CD4-positive, alpha-beta memory T cell (primary cell): ENCODE results near the gene POR. TPM values are rescaled to one million over a fixed set of nuclear protein-coding genes. Genes with fewer than 3 reads are reported as not detected.
"Not testable (repeated sequence)": the region's sequence is repeated elsewhere in the genome, so short reads cannot be mapped to it uniquely, and the experiment has no call there.

ENCODE experiments used
- CTCF ChIA-PET: fragments of 350-600 bp; sonication (Branson Sonifier 250); formaldehyde crosslinking; loops from one replicate; lab custom pipeline; 2021; ENCODE audit warnings: inconsistent platforms; ENCODE audit not compliant: partially characterized antibody; lab: Charles Lee
- POLR2A ChIA-PET: fragments of 350-600 bp; sonication (Branson Sonifier 250); formaldehyde crosslinking; loops from one replicate; lab custom pipeline; 2021; ENCODE audit not compliant: partially characterized antibody; lab: Charles Lee
- DNase-seq, 5 donors: peaks; one replicate each; pipeline versions ENCODE4 v3.0.0 to v3.0.0-alpha.2; 2020 to 2022; ENCODE audit warnings: mixed read lengths in 1 of 5
- H3K27ac ChIP-seq: one replicate; pipeline ENCODE4 v1.7.0; 2013; ENCODE audit warnings: low read depth, low read length
- H3K27me3 ChIP-seq: 2 replicates; pipeline ENCODE4 v1.7.0; 2013; ENCODE audit warnings: mild to moderate bottlenecking, low read length, moderate library complexity; ENCODE audit not compliant: insufficient read depth
- H3K36me3 ChIP-seq: 2 replicates; pipeline ENCODE4 v1.7.0; 2013; ENCODE audit warnings: mild to moderate bottlenecking, low read length, moderate library complexity; ENCODE audit not compliant: insufficient read depth
- H3K4me1 ChIP-seq: 2 replicates; pipeline ENCODE4 v1.7.0; 2013; ENCODE audit warnings: mild to moderate bottlenecking, low read length, moderate library complexity; ENCODE audit not compliant: insufficient read depth
- H3K4me3 ChIP-seq, 2 donors: one replicate each; pipeline ENCODE4 v1.7.0; 2013; ENCODE audit warnings: low read length in 2 of 2, mild to moderate bottlenecking in 1 of 2
- H3K9me3 ChIP-seq, 2 donors: one replicate each; pipeline ENCODE4 v1.7.0; 2013; ENCODE audit warnings: low read length in 2 of 2, control low read depth in 1 of 2; ENCODE audit not compliant: control insufficient read depth in 1 of 2
- H3K27ac Mint-ChIP-seq, 7 donors: one replicate each; pipeline ENCODE4 v1.8.0; 2020 to 2021; ENCODE audit warnings: mixed read lengths in 7 of 7, mild to moderate bottlenecking in 6 of 7, inconsistent platforms in 3 of 7, moderate library complexity in 3 of 7
- H3K27me3 Mint-ChIP-seq, 2 donors: one replicate each; pipeline ENCODE4 v1.8.0; 2020 to 2021; ENCODE audit warnings: mixed read lengths in 2 of 2
- H3K36me3 Mint-ChIP-seq, 2 donors: one replicate each; pipeline ENCODE4 v1.8.0; 2020 to 2021; ENCODE audit warnings: mixed read lengths in 2 of 2, inconsistent platforms in 1 of 2, mild to moderate bottlenecking in 1 of 2
- H3K4me1 Mint-ChIP-seq, 4 donors: one replicate each; pipeline ENCODE4 v1.8.0; 2020 to 2021; ENCODE audit warnings: mixed read lengths in 4 of 4, mild to moderate bottlenecking in 1 of 4
- H3K4me3 Mint-ChIP-seq, 8 donors: one replicate each; pipeline ENCODE4 v1.8.0; 2020 to 2021; ENCODE audit warnings: mixed read lengths in 8 of 8, mild to moderate bottlenecking in 7 of 8, moderate library complexity in 6 of 8, inconsistent platforms in 3 of 8
- H3K9me3 Mint-ChIP-seq, 8 donors: one replicate each; pipeline ENCODE4 v1.8.0; 2020 to 2021; ENCODE audit warnings: mixed read lengths in 8 of 8, mild to moderate bottlenecking in 5 of 8, inconsistent platforms in 3 of 8, moderate library complexity in 1 of 8
- intact Hi-C: fragments of 100-400 bp; cut with micrococcal nuclease; formaldehyde crosslinking; loops from one replicate; pipeline ENCODE4 v1.15.1; 2023
- polyA plus RNA-seq, 2 donors: library from polyadenylated mRNA; unstranded; fragments of 300-500 nt; fragmentation: Illumina TruSeq; gene quantifications; one replicate each; pipeline ENCODE4 v1.2.3, GENCODE V29; 2021
- total RNA-seq, 2 experiments: library from RNA; stranded (reverse); gene quantifications; one replicate each; pipeline ENCODE4 v1.2.3, GENCODE V29; 2021

Gene POR
- total and polyA plus RNA-seq, 4 experiments from 2014 or later, result 45.6 to 71.1 (median 54.0) TPM

GRCh38 chr7:76016191-76016947, 101.4 kb downstream of the POR start:
- no peak for DNase-seq
- H3K36me3 ChIP-seq, result peaks cover 1% of the 10 kb centered on the region
- Mint-ChIP-seq H3K4me3 (no peak overlapping the region), H3K4me1 (peaks cover 6 to 12% (median 8%) of the 10 kb centered on the region in 4 donors), H3K36me3 (peaks cover 20 to 43% of the 10 kb centered on the region in 2 donors), H3K9me3 (no peaks in the 10 kb centered on the region), H3K27me3 (no peaks in the 10 kb centered on the region), H3K27ac (no peak overlapping the region)
- H3K27me3 ChIP-seq, result no peaks in the 10 kb centered on the region
- no peak overlapping the region for H3K27ac ChIP-seq
- CTCF ChIA-PET, result interaction anchor here (1.0 kb wide), 1 partner anchor 150 kb away, joined by 3 read pairs; no protein-coding TSS in a partner anchor
- no peaks in the 10 kb centered on the region for H3K9me3 ChIP-seq
- H3K4me3 ChIP-seq, result no peak overlapping the region
- intact Hi-C loops, result no loop called here
- POLR2A ChIA-PET, result no interaction called here
- H3K4me1 ChIP-seq, result peaks cover 12% of the 10 kb centered on the region

GRCh38 chr7:76018520-76018919, 103.6 kb downstream of the POR start:
- H3K36me3 ChIP-seq, H3K9me3 Mint-ChIP-seq, H3K27me3 Mint-ChIP-seq, H3K27ac Mint-ChIP-seq, H3K4me3 Mint-ChIP-seq, POLR2A ChIA-PET, H3K27me3 ChIP-seq, intact Hi-C loops, H3K9me3 ChIP-seq, H3K27ac ChIP-seq, DNase-seq, H3K4me3 ChIP-seq: not testable (repeated sequence)
- H3K36me3 Mint-ChIP-seq, result peaks cover 28 to 34% of the 10 kb centered on the region in 2 donors
- CTCF ChIA-PET, result interaction anchor here (4.0 kb wide), 1 partner anchor 153 kb away, joined by 81 read pairs; no protein-coding TSS in a partner anchor
- peaks cover 12% of the 10 kb centered on the region for H3K4me1 ChIP-seq
- peaks cover 7 to 14% (median 10%) of the 10 kb centered on the region in 4 donors for H3K4me1 Mint-ChIP-seq

- CTCF ChIA-PET, result interaction anchor here (0.5 to 4.0 kb wide), 31 partner anchors 9 to 596 kb away, joined by 3 to 81 read pairs (median 4); partner anchors contain the start of genes MDH2 and STYXL1
- peaks cover 7 to 14% (median 10%) of the 10 kb centered on the region in 4 donors for H3K4me1 Mint-ChIP-seq
- intact Hi-C loops, result loop anchor here (1.0 to 10.0 kb wide), 2 partner anchors 244 to 945 kb away; partner anchors contain the start of gene RCC1L
- H3K27me3 ChIP-seq, result no peaks in the 10 kb centered on the region
- no peaks in the 10 kb centered on the region for H3K9me3 ChIP-seq
- DNase-seq, result peak; percentile 56 to 70 (median 60)
- peaks cover 12% of the 10 kb centered on the region for H3K4me1 ChIP-seq
- H3K36me3 ChIP-seq, result peaks cover 5% of the 10 kb centered on the region
- H3K4me3 Mint-ChIP-seq, result no peak overlapping the region
- H3K4me3 ChIP-seq, result no peak overlapping the region
- H3K27ac Mint-ChIP-seq, result peak overlapping the region in 3 of 7 donors; percentile 30 to 59 (median 53)
- no peaks in the 10 kb centered on the region for H3K9me3 Mint-ChIP-seq
- H3K27ac ChIP-seq, result no peak overlapping the region
- H3K36me3 Mint-ChIP-seq, result peaks cover 24 to 29% of the 10 kb centered on the region in 2 donors
- POLR2A ChIA-PET, result interaction anchor here (0.6 to 2.4 kb wide), 5 partner anchors 11 to 478 kb away, joined by 3 to 12 read pairs (median 6); partner anchors contain the start of genes MDH2, POR and STYXL1
- H3K27me3 Mint-ChIP-seq, result no peaks in the 10 kb centered on the region
These were observed 105.2 kb downstream of the POR start for GRCh38 chr7:76020031-76020714.

DNA sequence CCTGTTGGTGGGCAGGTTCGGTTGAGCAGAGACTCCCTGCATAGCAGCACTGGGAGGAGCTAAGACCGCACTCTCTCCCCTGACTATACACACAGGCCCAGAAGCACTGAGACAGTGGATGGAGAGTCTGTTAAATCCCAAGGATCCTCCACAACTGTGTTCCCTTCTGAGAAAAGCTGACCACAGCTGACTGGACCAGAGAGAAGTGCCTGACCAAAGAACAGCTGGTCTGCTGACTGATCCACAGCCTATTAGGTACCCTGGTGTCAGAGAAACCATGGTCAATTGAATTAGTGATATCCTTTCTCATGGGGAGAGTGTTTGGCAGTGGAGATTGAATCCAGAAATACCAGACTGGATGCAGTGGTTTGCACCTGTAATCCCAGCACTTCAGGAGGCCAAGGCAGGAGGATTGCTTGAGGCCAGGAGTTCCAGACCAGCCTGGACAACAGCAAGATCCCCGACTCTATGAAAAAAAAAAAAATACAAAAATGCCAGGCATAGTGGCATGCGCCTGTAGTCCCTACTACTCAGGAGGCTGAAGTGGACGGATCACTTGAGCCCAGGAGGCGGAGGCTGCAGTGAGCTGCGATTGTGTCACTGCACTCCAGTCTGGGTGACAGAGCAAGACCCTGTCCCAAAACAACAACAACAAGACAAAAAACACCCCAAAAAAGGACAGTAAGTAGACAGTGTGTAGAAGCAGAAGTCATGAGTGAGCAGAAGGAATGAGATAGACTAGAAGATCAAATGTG, 107.2 kb downstream of the POR start:
- peaks cover 24 to 29% of the 10 kb centered on the region in 2 donors for H3K36me3 Mint-ChIP-seq
- no peaks in the 10 kb centered on the region for H3K27me3 ChIP-seq
- peaks cover 5% of the 10 kb centered on the region for H3K36me3 ChIP-seq
- H3K4me1 Mint-ChIP-seq, result peaks cover 7 to 14% (median 10%) of the 10 kb centered on the region in 4 donors
- H3K27ac ChIP-seq, result no peak overlapping the region
- no peak overlapping the region for H3K4me3 ChIP-seq
- ChIA-PET CTCF (interaction anchor here (0.6 to 4.0 kb wide), 5 partner anchors 12 to 1540 kb away, joined by 3 to 81 read pairs (median 4); no protein-coding TSS in a partner anchor), POLR2A (interaction anchor here (2.4 kb wide), 1 partner anchor 107 kb away, joined by 12 read pairs; the partner anchor contains the start of gene POR)
- no peaks in the 10 kb centered on the region for H3K27me3 Mint-ChIP-seq
- intact Hi-C loops, result loop anchor here (10.0 kb wide), 1 partner anchor 947 kb away; the partner anchor contains the start of gene RCC1L
- H3K27ac Mint-ChIP-seq, result no peak overlapping the region
- H3K4me1 ChIP-seq, result peaks cover 12% of the 10 kb centered on the region
- H3K9me3 ChIP-seq, result no peaks in the 10 kb centered on the region
- H3K4me3 Mint-ChIP-seq, result no peak overlapping the region
- no peaks in the 10 kb centered on the region for H3K9me3 Mint-ChIP-seq
- no peak for DNase-seq

- no peak for DNase-seq
- Histone ChIP-seq H3K4me1 (peaks cover 12% of the 10 kb centered on the region), H3K27me3 (no peaks in the 10 kb centered on the region), H3K36me3 (peaks cover 5% of the 10 kb centered on the region), H3K9me3 (no peaks in the 10 kb centered on the region), H3K4me3 (no peak overlapping the region), H3K27ac (no peak overlapping the region)
- peak overlapping the region in 1 of 8 donors; percentile 11 for H3K4me3 Mint-ChIP-seq
- ChIA-PET POLR2A (interaction anchor here (1.0 kb wide), 1 partner anchor 103 kb away, joined by 3 read pairs; no protein-coding TSS in a partner anchor), CTCF (interaction anchor here (1.0 to 1.2 kb wide), 2 partner anchors 156 to 261 kb away, joined by 3 to 4 read pairs; no protein-coding TSS in a partner anchor)
- H3K9me3 Mint-ChIP-seq, result no peaks in the 10 kb centered on the region
- H3K4me1 Mint-ChIP-seq, result peaks cover 7 to 14% (median 10%) of the 10 kb centered on the region in 4 donors
- intact Hi-C loops, result loop anchor here (10.0 kb wide), 1 partner anchor 948 kb away; the partner anchor contains the start of gene RCC1L
- peaks cover 22 to 27% of the 10 kb centered on the region in 2 donors for H3K36me3 Mint-ChIP-seq
- H3K27ac Mint-ChIP-seq, result peak overlapping the region in 1 of 7 donors; percentile 39
- H3K27me3 Mint-ChIP-seq, result no peaks in the 10 kb centered on the region
These were observed 108.0 kb downstream of the POR start for GRCh38 chr7:76023002-76023401.

DNA sequence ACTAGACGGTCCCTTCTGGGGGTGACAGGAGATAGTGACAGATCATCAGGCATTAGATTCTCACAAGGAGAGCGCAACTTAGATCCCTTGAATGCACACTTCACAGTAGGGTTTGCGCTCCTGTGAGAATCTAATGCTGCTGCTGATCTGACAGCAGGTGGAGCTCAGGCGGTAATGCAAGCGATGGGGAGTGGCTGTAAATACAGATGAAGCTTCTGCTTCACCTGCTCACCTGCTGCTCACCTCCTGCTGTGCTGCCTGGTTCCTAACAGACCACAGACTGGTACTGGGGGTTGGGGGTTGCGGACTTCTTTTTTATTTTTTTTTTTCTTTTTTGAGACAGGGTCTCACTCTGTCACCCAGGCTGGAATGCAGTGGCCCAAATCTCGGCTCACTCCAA, 114.7 kb downstream of the POR start:
- H3K36me3 ChIP-seq, H3K27ac ChIP-seq, H3K27me3 Mint-ChIP-seq, POLR2A ChIA-PET, DNase-seq, H3K27me3 ChIP-seq, H3K4me3 ChIP-seq, H3K4me1 ChIP-seq, H3K4me3 Mint-ChIP-seq, H3K9me3 ChIP-seq, H3K9me3 Mint-ChIP-seq, H3K4me1 Mint-ChIP-seq, H3K27ac Mint-ChIP-seq: not testable (repeated sequence)
- intact Hi-C loops, result loop anchor here (10.0 kb wide), 1 partner anchor 955 kb away; the partner anchor contains the start of gene RCC1L
- CTCF ChIA-PET, result interaction anchor here (1.7 kb wide), 1 partner anchor 9 kb away, joined by 5 read pairs; no protein-coding TSS in a partner anchor
- peaks cover 10 to 13% of the 10 kb centered on the region in 2 donors for H3K36me3 Mint-ChIP-seq
